ENCODE measurements around the gene NID1.

The NID1 gene

GRCh38 chr1:236083650-236084385 lies 18.9 kb upstream of the NID1 start:
- TF ChIP-seq REST (IDR thresholded peaks at IDR 0.05; ENCODE audit: low read depth) = no peak
- TF ChIP-seq ZBTB7A (IDR thresholded peaks at IDR 0.05; ENCODE audit: low read depth) = no peak
- no peak for TF ChIP-seq CEBPB (IDR thresholded peaks at IDR 0.05)
- TF ChIP-seq YY1 (IDR thresholded peaks at IDR 0.05; ENCODE audit: low read depth) = no peak
- TF ChIP-seq FOXM1 (IDR thresholded peaks at IDR 0.05; ENCODE audit: borderline replicate concordance, low read depth) = no peak
- TF ChIP-seq TEAD4 (IDR thresholded peaks at IDR 0.05) = no peak
- no peak for TF ChIP-seq TAF1 (IDR thresholded peaks at IDR 0.05; ENCODE audit: low read depth)
- TF ChIP-seq USF1 (IDR thresholded peaks at IDR 0.05) = no peak
- no peak for TF ChIP-seq NFIC (IDR thresholded peaks at IDR 0.05)
- no peak for TF ChIP-seq RAD21 (IDR thresholded peaks at IDR 0.05; ENCODE audit: low read depth)
- TF ChIP-seq EP300 (IDR thresholded peaks at IDR 0.05; ENCODE audit: borderline replicate concordance) = no peak
- no peak for TF ChIP-seq CREB1 (IDR thresholded peaks at IDR 0.05; ENCODE audit: low read depth)
- TF ChIP-seq MAX (IDR thresholded peaks at IDR 0.05) = no peak

- TF ChIP-seq REST (IDR thresholded peaks at IDR 0.05; ENCODE audit: low read depth) (no peak), MAX (IDR thresholded peaks at IDR 0.05) (no peak), NFIC (IDR thresholded peaks at IDR 0.05) (no peak), EGR1 (IDR thresholded peaks at IDR 0.05) (no peak), TCF12 (IDR thresholded peaks at IDR 0.05; ENCODE audit: low read depth) (no peak), CREB1 (IDR thresholded peaks at IDR 0.05; ENCODE audit: low read depth) (no peak), TAF1 (IDR thresholded peaks at IDR 0.05; ENCODE audit: low read depth) (no peak), CEBPB (IDR thresholded peaks at IDR 0.05) (no peak), YY1 (IDR thresholded peaks at IDR 0.05; ENCODE audit: low read depth) (no peak)
Measured at GRCh38 chr1:236082526-236082925, 17.6 kb upstream of the NID1 start.

- TF ChIP-seq TEAD4 (IDR thresholded peaks at IDR 0.05) = no peak
- TF ChIP-seq TAF1 (IDR thresholded peaks at IDR 0.05; ENCODE audit: low read depth) = no peak
- TF ChIP-seq EP300 (IDR thresholded peaks at IDR 0.05; ENCODE audit: borderline replicate concordance) = no peak
- TF ChIP-seq MAX (IDR thresholded peaks at IDR 0.05) = no peak
- no peak for TF ChIP-seq ZBTB7A (IDR thresholded peaks at IDR 0.05; ENCODE audit: low read depth)
- no peak for TF ChIP-seq FOXM1 (IDR thresholded peaks at IDR 0.05; ENCODE audit: borderline replicate concordance, low read depth)
- no peak for TF ChIP-seq NFIC (IDR thresholded peaks at IDR 0.05)
- TF ChIP-seq TCF12 (IDR thresholded peaks at IDR 0.05; ENCODE audit: low read depth) = no peak
- no peak for TF ChIP-seq CEBPB (IDR thresholded peaks at IDR 0.05)
- no peak for TF ChIP-seq RAD21 (IDR thresholded peaks at IDR 0.05; ENCODE audit: low read depth)
Measured at GRCh38 chr1:236081546-236082227, 16.8 kb upstream of the NID1 start.

- TF ChIP-seq TAF1 (IDR thresholded peaks at IDR 0.05; ENCODE audit: low read depth) (no peak), CEBPB (IDR thresholded peaks at IDR 0.05) (no peak), MAX (IDR thresholded peaks at IDR 0.05) (no peak), NFIC (IDR thresholded peaks at IDR 0.05) (no peak), REST (IDR thresholded peaks at IDR 0.05; ENCODE audit: low read depth) (no peak), TCF12 (IDR thresholded peaks at IDR 0.05; ENCODE audit: low read depth) (no peak), TEAD4 (IDR thresholded peaks at IDR 0.05) (no peak), CREB1 (IDR thresholded peaks at IDR 0.05; ENCODE audit: low read depth) (no peak), ZBTB7A (IDR thresholded peaks at IDR 0.05; ENCODE audit: low read depth) (no peak), EGR1 (IDR thresholded peaks at IDR 0.05) (no peak), EP300 (IDR thresholded peaks at IDR 0.05; ENCODE audit: borderline replicate concordance) (no peak), YY1 (IDR thresholded peaks at IDR 0.05; ENCODE audit: low read depth) (no peak), FOXM1 (IDR thresholded peaks at IDR 0.05; ENCODE audit: borderline replicate concordance, low read depth) (no peak), USF1 (IDR thresholded peaks at IDR 0.05) (no peak), RAD21 (IDR thresholded peaks at IDR 0.05; ENCODE audit: low read depth) (no peak)
Measured at GRCh38 chr1:236079703-236080102, 14.8 kb upstream of the NID1 start.
